ENCODE measurements around the gene UBE2H. TPM values are rescaled to one million over a fixed set of nuclear protein-coding genes. Genes with fewer than 3 reads are reported as not detected.
"Not testable (repeated sequence)": the region's sequence is repeated elsewhere in the genome, so short reads cannot be mapped to it uniquely, and the experiment has no call there.

UBE2H gene
- total RNA-seq, 4 donors from 2014 or later: 31.0 to 131 (median 53.3) TPM

- H3K4me1 ChIP-seq: peaks cover 0 to 21% (median 2%) of the 10 kb centered on the region in 4 donors
- intact Hi-C loops (cut with DNase I; ENCODE audit: low total_unique reads): no loop called here
- no peak overlapping the region for H3K4me3 ChIP-seq
- no peak for DNase-seq
- H3K27me3 ChIP-seq: no peaks in the 10 kb centered on the region
- WGBS, 2 donors (ENCODE audit: low coverage in 1 of 2): 70 to 86% methylated on average over 2 to 4 of the region's 4 CpGs
- H3K9me3 ChIP-seq: no peaks in the 10 kb centered on the region
- H3K36me3 ChIP-seq: peaks cover 0 to 9% (median 0%) of the 10 kb centered on the region in 4 donors
- TF ChIP-seq POLR2AphosphoS5 (IDR thresholded peaks at IDR 0.05) (no peak), CTCF (IDR thresholded peaks at IDR 0.05) (no peak), POLR2A (IDR thresholded peaks at IDR 0.05) (no peak), EP300 (IDR thresholded peaks at IDR 0.05; ENCODE audit: low read depth) (no peak)
- no peak overlapping the region for H3K27ac ChIP-seq
- in situ Hi-C loops (cut with MboI; ENCODE audit: low pct_ligation_motif_present in 1 of 4, low pct_unique_long_range_greater_than_20kb in 1 of 4, low sequenced_read_pairs in 3 of 4): loop anchor here in 1 of 4 donors (25.0 kb wide), 1 partner anchor 172 kb away; no protein-coding TSS in a partner anchor
Measured at GRCh38 chr7:129840757-129841156, 112.0 kb downstream of the UBE2H start.

GRCh38 chr7:129836983-129837382 is 115.8 kb downstream of the UBE2H start:
- Histone ChIP-seq H3K4me1 (peaks cover under 1 to 16% (median 8%) of the 10 kb centered on the region in 4 donors), H3K27ac (no peak overlapping the region), H3K27me3 (no peaks in the 10 kb centered on the region), H3K9me3 (no peaks in the 10 kb centered on the region), H3K4me3 (no peak overlapping the region), H3K36me3 (peaks cover 0 to 11% (median 5%) of the 10 kb centered on the region in 4 donors)
- 87 to 88% methylated on average over 3 of the region's 3 CpGs for WGBS, 2 donors (ENCODE audit: low coverage in 1 of 2)
- no peak for TF ChIP-seq POLR2A (IDR thresholded peaks at IDR 0.05)
- TF ChIP-seq EP300 (IDR thresholded peaks at IDR 0.05; ENCODE audit: low read depth): no peak
- no peak for TF ChIP-seq POLR2AphosphoS5 (IDR thresholded peaks at IDR 0.05)
- no peak for TF ChIP-seq CTCF (IDR thresholded peaks at IDR 0.05)
- intact Hi-C loops (cut with DNase I; ENCODE audit: low total_unique reads): no loop called here
- in situ Hi-C loops (cut with MboI; ENCODE audit: low pct_ligation_motif_present in 1 of 4, low pct_unique_long_range_greater_than_20kb in 1 of 4, low sequenced_read_pairs in 3 of 4): loop anchor here in 1 of 4 donors (25.0 kb wide), 1 partner anchor 175 kb away; no protein-coding TSS in a partner anchor
- DNase-seq: no peak

GRCh38 chr7:129835569-129835968 is 117.2 kb downstream of the UBE2H start:
- no peak overlapping the region for H3K4me3 ChIP-seq
- no peaks in the 10 kb centered on the region for H3K27me3 ChIP-seq
- H3K9me3 ChIP-seq: no peaks in the 10 kb centered on the region
- no peak overlapping the region for H3K27ac ChIP-seq
- intact Hi-C loops (cut with DNase I; ENCODE audit: low total_unique reads) (no loop called here), in situ Hi-C loops (cut with MboI; ENCODE audit: low pct_ligation_motif_present in 1 of 4, low pct_unique_long_range_greater_than_20kb in 1 of 4, low sequenced_read_pairs in 3 of 4) (loop anchor here in 1 of 4 donors (25.0 kb wide), 1 partner anchor 177 kb away; no protein-coding TSS in a partner anchor)
- no peak for TF ChIP-seq POLR2A (IDR thresholded peaks at IDR 0.05)
- no peak for TF ChIP-seq CTCF (IDR thresholded peaks at IDR 0.05)
- TF ChIP-seq EP300 (IDR thresholded peaks at IDR 0.05; ENCODE audit: low read depth): no peak
- no peak for TF ChIP-seq POLR2AphosphoS5 (IDR thresholded peaks at IDR 0.05)
- peaks cover 0 to 11% (median 5%) of the 10 kb centered on the region in 4 donors for H3K36me3 ChIP-seq
- 79 to 92% methylated on average over 3 to 6 of the region's 6 CpGs for WGBS, 2 donors (ENCODE audit: low coverage in 1 of 2)
- peaks cover 12 to 20% (median 13%) of the 10 kb centered on the region in 4 donors for H3K4me1 ChIP-seq
- no peak for DNase-seq

- H3K27ac ChIP-seq; H3K9me3 ChIP-seq; DNase-seq; H3K4me3 ChIP-seq; intact Hi-C loops (cut with DNase I; ENCODE audit: low total_unique reads); H3K27me3 ChIP-seq: not testable (repeated sequence)
- peaks cover 16 to 31% (median 22%) of the 10 kb centered on the region in 4 donors for H3K4me1 ChIP-seq
- in situ Hi-C loops (cut with MboI; ENCODE audit: low pct_ligation_motif_present in 1 of 4, low pct_unique_long_range_greater_than_20kb in 1 of 4, low sequenced_read_pairs in 3 of 4): loop anchor here in 1 of 4 donors (25.0 kb wide), 1 partner anchor 179 kb away; no protein-coding TSS in a partner anchor
- 82 to 88% methylated on average over 5 to 6 of the region's 6 CpGs for WGBS, 2 donors (ENCODE audit: low coverage in 1 of 2)
- peaks cover 0 to 11% (median 2%) of the 10 kb centered on the region in 4 donors for H3K36me3 ChIP-seq
Measured at GRCh38 chr7:129833353-129833752, 119.4 kb downstream of the UBE2H start.
